CD4-positive, alpha-beta T cell (primary cell): Measurements from ENCODE around the gene SNTG2. TPM values are rescaled to one million over a fixed set of nuclear protein-coding genes. Genes with fewer than 3 reads are reported as not detected.

Experiments used
- ATAC-seq: fragments of 200-7000 bp; cut with Tn5 transposase; one replicate; pipeline ENCODE4 v1.10.0; 2022; ENCODE audit warnings: mild to moderate bottlenecking; ENCODE audit not compliant: poor library complexity
- CTCF ChIA-PET: fragments of 350-600 bp; sonication (Branson Sonifier 250); formaldehyde crosslinking; loops from one replicate; lab custom pipeline; 2021; ENCODE audit warnings: antibody characterized with exemption, inconsistent platforms; lab: Charles Lee
- POLR2A ChIA-PET: fragments of 350-600 bp; sonication (Branson Sonifier 250); formaldehyde crosslinking; loops from one replicate; lab custom pipeline; 2021; ENCODE audit warnings: antibody characterized with exemption, inconsistent platforms; lab: Charles Lee
- DNase-seq, 14 experiments: peaks; one replicate each; pipeline ENCODE4 v3.0.0-alpha.2; 2013 to 2020; ENCODE audit warnings: mixed read lengths in 2 of 14
- H3K27ac ChIP-seq, 2 donors: one replicate each; pipeline versions ENCODE4 v1.5.1 to v1.7.0; 2013; ENCODE audit warnings: low read length in 2 of 2, low read depth in 1 of 2, mild to moderate bottlenecking in 1 of 2
- H3K27me3 ChIP-seq, 2 experiments: 1 replicate in 1 of 2; 2 replicates in 1 of 2; pipeline versions ENCODE4 v1.6.1 to v1.7.0; 2013; ENCODE audit warnings: low read length in 2 of 2, control low read depth in 1 of 2, mild to moderate bottlenecking in 1 of 2, moderate library complexity in 1 of 2; ENCODE audit not compliant: insufficient read depth in 2 of 2, control insufficient read depth in 1 of 2
- H3K36me3 ChIP-seq: one replicate; pipeline ENCODE4 v1.6.1; 2013; ENCODE audit warnings: low read length, control low read depth; ENCODE audit not compliant: insufficient read depth
- H3K4me1 ChIP-seq: one replicate; pipeline ENCODE4 v1.6.1; 2013; ENCODE audit warnings: low read length, control low read depth; ENCODE audit not compliant: insufficient read depth
- H3K4me3 ChIP-seq: one replicate; pipeline ENCODE4 v1.5.1; 2013; ENCODE audit warnings: mild to moderate bottlenecking, low read length, moderate library complexity
- H3K9me3 ChIP-seq, 2 experiments: 1 replicate in 1 of 2; 2 replicates in 1 of 2; pipeline versions ENCODE4 v1.6.1 to v1.7.0; 2013; ENCODE audit warnings: low read length in 2 of 2, mild to moderate bottlenecking in 2 of 2, control low read depth in 1 of 2, moderate library complexity in 1 of 2; ENCODE audit not compliant: control insufficient read depth in 1 of 2, insufficient read depth in 1 of 2
- H3K27ac Mint-ChIP-seq: one replicate; pipeline ENCODE4 v1.8.0; 2020; ENCODE audit warnings: mixed read lengths
- H3K27me3 Mint-ChIP-seq: one replicate; pipeline ENCODE4 v1.8.0; 2021; ENCODE audit warnings: mixed read lengths
- H3K36me3 Mint-ChIP-seq: one replicate; pipeline ENCODE4 v1.8.0; 2021; ENCODE audit warnings: low read depth, mixed read lengths
- H3K4me1 Mint-ChIP-seq: one replicate; pipeline ENCODE4 v1.8.0; 2021; ENCODE audit warnings: low read depth, mixed read lengths
- H3K4me3 Mint-ChIP-seq: one replicate; pipeline ENCODE4 v1.8.0; 2020; ENCODE audit warnings: mild to moderate bottlenecking, mixed read lengths
- H3K9me3 Mint-ChIP-seq: one replicate; pipeline ENCODE4 v1.8.0; 2020; ENCODE audit warnings: mixed read lengths
- CTCF ChIP-seq: fragments of 200-600 bp; IDR thresholded peaks from one replicate; pipeline ENCODE4 v1.8.0; 2022; ENCODE audit warnings: antibody characterized with exemption, mild to moderate bottlenecking
- intact Hi-C, 2 experiments: fragments of 100-400 bp; cut with DNase I in 1 of 2; cut with micrococcal nuclease in 1 of 2; formaldehyde crosslinking; loops; one replicate each; pipeline versions ENCODE4 v1.15.1 to v1.9.0; 2023 to 2025; cut with DNase I, micrococcal nuclease
- total RNA-seq, 174 experiments: library from RNA in 2 of 174; stranded (reverse) in 2 of 174; gene quantifications; one replicate each; pipeline ENCODE4 v1.2.3 and lab custom pipeline; 2021 to 2026

SNTG2 gene
- total RNA-seq, 2 experiments from 2014 or later, result 1.1 to 1.5 TPM

GRCh38 chr2:1249897-1250687 lies 299.4 kb downstream of the SNTG2 start:
- Histone ChIP-seq H3K27ac (no peak overlapping the region), H3K27me3 (peaks cover 0 to 5% of the 10 kb centered on the region in 2 experiments), H3K36me3 (no peaks in the 10 kb centered on the region), H3K4me3 (no peak overlapping the region), H3K4me1 (no peaks in the 10 kb centered on the region), H3K9me3 (no peaks in the 10 kb centered on the region)
- Mint-ChIP-seq H3K4me1 (peaks cover 7% of the 10 kb centered on the region), H3K27me3 (peaks cover 35% of the 10 kb centered on the region), H3K36me3 (no peaks in the 10 kb centered on the region), H3K9me3 (no peaks in the 10 kb centered on the region), H3K27ac (no peak overlapping the region), H3K4me3 (no peak overlapping the region)
- no peak for ATAC-seq
- DNase-seq, result no peak
- intact Hi-C loops, result no loop called here
- ChIA-PET POLR2A (no interaction called here), CTCF (no interaction called here)
- TF ChIP-seq CTCF, result no peak

GRCh38 chr2:1251520-1251919 lies 300.9 kb downstream of the SNTG2 start:
- POLR2A ChIA-PET, result no interaction called here

GRCh38 chr2:1253629-1254028 lies 303.0 kb downstream of the SNTG2 start:
- H3K27ac Mint-ChIP-seq, result no peak overlapping the region
- peaks cover 35% of the 10 kb centered on the region for H3K27me3 Mint-ChIP-seq
- ATAC-seq (no peak), DNase-seq (no peak)
- no peaks in the 10 kb centered on the region for H3K36me3 Mint-ChIP-seq
- ChIA-PET CTCF (no interaction called here), POLR2A (no interaction called here)
- Histone ChIP-seq H3K27ac (no peak overlapping the region), H3K27me3 (peaks cover 5% of the 10 kb centered on the region in 2 experiments), H3K4me3 (no peak overlapping the region), H3K36me3 (no peaks in the 10 kb centered on the region), H3K4me1 (no peaks in the 10 kb centered on the region), H3K9me3 (no peaks in the 10 kb centered on the region)
- no peaks in the 10 kb centered on the region for H3K9me3 Mint-ChIP-seq
- peaks cover 7% of the 10 kb centered on the region for H3K4me1 Mint-ChIP-seq
- intact Hi-C loops, result no loop called here
- no peak overlapping the region for H3K4me3 Mint-ChIP-seq
- no peak for TF ChIP-seq CTCF

More at GRCh38 chr2:1251520-1251919, 300.9 kb downstream of the SNTG2 start:
- Mint-ChIP-seq H3K4me1 (peaks cover 7% of the 10 kb centered on the region), H3K27me3 (peaks cover 39% of the 10 kb centered on the region), H3K36me3 (no peaks in the 10 kb centered on the region), H3K9me3 (no peaks in the 10 kb centered on the region), H3K27ac (no peak overlapping the region), H3K4me3 (no peak overlapping the region)
- H3K36me3 ChIP-seq, result no peaks in the 10 kb centered on the region
- CTCF ChIA-PET, result no interaction called here
- no peaks in the 10 kb centered on the region for H3K9me3 ChIP-seq
- no peak overlapping the region for H3K4me3 ChIP-seq
- H3K27ac ChIP-seq, result no peak overlapping the region
- intact Hi-C loops, result no loop called here
- no peaks in the 10 kb centered on the region for H3K4me1 ChIP-seq
- DNase-seq (no peak), ATAC-seq (no peak)
- TF ChIP-seq CTCF, result no peak
- H3K27me3 ChIP-seq, result peaks cover 0 to 5% of the 10 kb centered on the region in 2 experiments
